Measurements from ENCODE around the gene RABL2A.
"Not testable (repeated sequence)": the region's sequence is repeated elsewhere in the genome, so short reads cannot be mapped to it uniquely, and the experiment has no call there.

The RABL2A gene

GRCh38 chr2:113632849-113633345 is 5.8 kb downstream of the RABL2A start:
- CTCF ChIA-PET; POLR2A ChIA-PET; DNase-seq (ENCODE audit: low read depth, low spot score); H3K4me3 ChIP-seq (ENCODE audit: low read depth, low read length): not testable (repeated sequence)

- POLR2A ChIA-PET; CTCF ChIA-PET; H3K4me3 ChIP-seq (ENCODE audit: low read depth, low read length); DNase-seq (ENCODE audit: low read depth, low spot score): not testable (repeated sequence)
These were observed 8.3 kb downstream of the RABL2A start for GRCh38 chr2:113635358-113635757.

- POLR2A ChIA-PET; DNase-seq (ENCODE audit: low read depth, low spot score); H3K4me3 ChIP-seq (ENCODE audit: low read depth, low read length); CTCF ChIA-PET: not testable (repeated sequence)
These were observed 9.2 kb downstream of the RABL2A start for GRCh38 chr2:113636226-113636625.

GRCh38 chr2:113638084-113638483 is 11.0 kb downstream of the RABL2A start:
- CTCF ChIA-PET; DNase-seq (ENCODE audit: low read depth, low spot score); POLR2A ChIA-PET; H3K4me3 ChIP-seq (ENCODE audit: low read depth, low read length): not testable (repeated sequence)

- CTCF ChIA-PET; H3K4me3 ChIP-seq (ENCODE audit: low read depth, low read length); DNase-seq (ENCODE audit: low read depth, low spot score); POLR2A ChIA-PET: not testable (repeated sequence)
These were observed 19.2 kb downstream of the RABL2A start for GRCh38 chr2:113646217-113646616.

GRCh38 chr2:113650834-113651815 is 24.1 kb downstream of the RABL2A start:
- DNase-seq (ENCODE audit: low read depth, low spot score); H3K4me3 ChIP-seq (ENCODE audit: low read depth, low read length); CTCF ChIA-PET; POLR2A ChIA-PET: not testable (repeated sequence)

- H3K4me3 ChIP-seq (ENCODE audit: low read depth, low read length); DNase-seq (ENCODE audit: low read depth, low spot score); CTCF ChIA-PET; POLR2A ChIA-PET: not testable (repeated sequence)
These were observed 25.5 kb downstream of the RABL2A start for GRCh38 chr2:113652599-113652998.

- DNase-seq (ENCODE audit: low read depth, low spot score); CTCF ChIA-PET; POLR2A ChIA-PET; H3K4me3 ChIP-seq (ENCODE audit: low read depth, low read length): not testable (repeated sequence)
These were observed 29.1 kb downstream of the RABL2A start for GRCh38 chr2:113656031-113656624.

- H3K4me3 ChIP-seq (ENCODE audit: low read depth, low read length); DNase-seq (ENCODE audit: low read depth, low spot score); CTCF ChIA-PET; POLR2A ChIA-PET: not testable (repeated sequence)
These were observed 30.7 kb downstream of the RABL2A start for GRCh38 chr2:113657735-113658134.

GRCh38 chr2:113663285-113664060 is 36.4 kb downstream of the RABL2A start:
- CTCF ChIA-PET; DNase-seq (ENCODE audit: low read depth, low spot score); POLR2A ChIA-PET; H3K4me3 ChIP-seq (ENCODE audit: low read depth, low read length): not testable (repeated sequence)

- DNase-seq (ENCODE audit: low read depth, low spot score); CTCF ChIA-PET; POLR2A ChIA-PET; H3K4me3 ChIP-seq (ENCODE audit: low read depth, low read length): not testable (repeated sequence)
These were observed 37.9 kb downstream of the RABL2A start for GRCh38 chr2:113664761-113665533.

GRCh38 chr2:113669013-113669412 is 41.9 kb downstream of the RABL2A start:
- CTCF ChIA-PET; H3K4me3 ChIP-seq (ENCODE audit: low read depth, low read length); DNase-seq (ENCODE audit: low read depth, low spot score); POLR2A ChIA-PET: not testable (repeated sequence)

Measured in AG04449 (cell line).